HG03039 (cell line): ENCODE data around the gene HLA-B.
"Not testable (repeated sequence)": the region's sequence is repeated elsewhere in the genome, so short reads cannot be mapped to it uniquely, and the experiment has no call there.

Experiments used
- ATAC-seq: cut with Tn5 transposase; IDR thresholded peaks from one replicate; pipeline ENCODE4 v1.9.1; 2021; ENCODE audit warnings: mild to moderate bottlenecking, moderate library complexity; ENCODE audit not compliant: unreplicated experiment

The HLA-B gene

GRCh38 chr6:31385041-31385440 is 28.1 kb upstream of the HLA-B start:
- ATAC-seq, result no peak

GRCh38 chr6:31383149-31383548 is 26.2 kb upstream of the HLA-B start:
- ATAC-seq, result no peak

- no peak for ATAC-seq
Observed at GRCh38 chr6:31381666-31382065, 24.7 kb upstream of the HLA-B start.

- ATAC-seq, result no peak
Observed at GRCh38 chr6:31379850-31380249, 22.9 kb upstream of the HLA-B start.

- no peak for ATAC-seq
Observed at GRCh38 chr6:31378721-31379103, 21.7 kb upstream of the HLA-B start.

- ATAC-seq, result no peak
Observed at GRCh38 chr6:31378062-31378720, 21.2 kb upstream of the HLA-B start.

GRCh38 chr6:31377029-31377428 is 20.1 kb upstream of the HLA-B start:
- ATAC-seq, result no peak

GRCh38 chr6:31375699-31376098 is 18.7 kb upstream of the HLA-B start:
- no peak for ATAC-seq

- not testable (repeated sequence) for ATAC-seq
Observed at GRCh38 chr6:31374118-31374517, 17.1 kb upstream of the HLA-B start.

GRCh38 chr6:31368461-31368860 is 11.5 kb upstream of the HLA-B start:
- no peak for ATAC-seq

GRCh38 chr6:31366693-31367470 is 9.9 kb upstream of the HLA-B start:
- peak; percentile 79 for ATAC-seq

- ATAC-seq, result no peak
Observed at GRCh38 chr6:31365864-31366263, 8.9 kb upstream of the HLA-B start.

GRCh38 chr6:31363811-31364210 is 6.8 kb upstream of the HLA-B start:
- ATAC-seq, result no peak

GRCh38 chr6:31362751-31363150 is 5.8 kb upstream of the HLA-B start:
- ATAC-seq, result no peak

GRCh38 chr6:31359581-31359980 is 2.6 kb upstream of the HLA-B start:
- no peak for ATAC-seq

GRCh38 chr6:31358302-31358701 is 1.3 kb upstream of the HLA-B start:
- no peak for ATAC-seq

GRCh38 chr6:31357886-31358285 is 907 bp upstream of the HLA-B start:
- no peak for ATAC-seq

- ATAC-seq, result no peak
Observed at GRCh38 chr6:31356216-31356945, 598 bp downstream of the HLA-B start.

- no peak for ATAC-seq
Observed at GRCh38 chr6:31355583-31355948, 1.4 kb downstream of the HLA-B start.

- ATAC-seq, result no peak
Observed at GRCh38 chr6:31354864-31355582, 2.0 kb downstream of the HLA-B start.

GRCh38 chr6:31354158-31354863 is 2.7 kb downstream of the HLA-B start:
- no peak for ATAC-seq
